ENCODE data around the gene NGLY1. TPM values are rescaled to one million over a fixed set of nuclear protein-coding genes. Genes with fewer than 3 reads are reported as not detected.

Gene NGLY1
- total and polyA plus RNA-seq, 2 donors (not counting 1 experiment from before 2014, with no cell fraction given): 11.6 to 34.0 TPM

DNA sequence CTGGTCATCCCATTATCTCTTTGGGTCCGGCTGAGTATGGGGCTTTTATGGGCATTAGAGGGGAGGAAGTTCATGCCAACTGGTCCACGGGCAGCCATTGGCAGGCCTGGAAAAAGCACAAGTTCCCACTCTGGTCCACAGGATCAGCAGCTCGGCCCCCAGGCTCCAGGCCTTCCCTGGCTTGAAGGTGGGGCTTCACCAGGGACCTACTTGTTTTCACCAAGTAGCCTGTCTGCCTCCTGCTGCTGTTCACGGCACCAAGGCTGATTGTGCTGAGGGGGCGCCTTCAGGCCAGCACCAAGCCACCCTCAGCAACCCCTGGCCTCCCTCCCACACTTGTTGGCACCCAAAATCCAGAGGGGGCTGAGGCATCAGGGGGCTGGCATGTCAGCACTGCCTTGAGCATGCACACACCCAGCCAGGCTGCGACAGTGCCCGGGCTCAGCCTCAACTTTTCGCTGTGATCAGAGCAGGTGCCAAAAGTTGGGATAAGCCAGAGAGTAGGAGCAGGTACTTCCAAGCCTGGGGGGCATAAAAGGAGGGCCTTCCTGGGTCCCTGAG is 109.4 kb downstream of the NGLY1 start:
- no peaks in the 10 kb centered on the region for H3K9me3 ChIP-seq (ENCODE audit: control insufficient read depth, insufficient read depth, low read depth, low read length)
- H3K4me2 ChIP-seq (ENCODE audit: extremely low read depth, insufficient read depth, low read length): no peak overlapping the region
- no peak for DNase-seq (ENCODE audit: low read depth in 2 of 2)
- TF ChIP-seq, protein P1, sequence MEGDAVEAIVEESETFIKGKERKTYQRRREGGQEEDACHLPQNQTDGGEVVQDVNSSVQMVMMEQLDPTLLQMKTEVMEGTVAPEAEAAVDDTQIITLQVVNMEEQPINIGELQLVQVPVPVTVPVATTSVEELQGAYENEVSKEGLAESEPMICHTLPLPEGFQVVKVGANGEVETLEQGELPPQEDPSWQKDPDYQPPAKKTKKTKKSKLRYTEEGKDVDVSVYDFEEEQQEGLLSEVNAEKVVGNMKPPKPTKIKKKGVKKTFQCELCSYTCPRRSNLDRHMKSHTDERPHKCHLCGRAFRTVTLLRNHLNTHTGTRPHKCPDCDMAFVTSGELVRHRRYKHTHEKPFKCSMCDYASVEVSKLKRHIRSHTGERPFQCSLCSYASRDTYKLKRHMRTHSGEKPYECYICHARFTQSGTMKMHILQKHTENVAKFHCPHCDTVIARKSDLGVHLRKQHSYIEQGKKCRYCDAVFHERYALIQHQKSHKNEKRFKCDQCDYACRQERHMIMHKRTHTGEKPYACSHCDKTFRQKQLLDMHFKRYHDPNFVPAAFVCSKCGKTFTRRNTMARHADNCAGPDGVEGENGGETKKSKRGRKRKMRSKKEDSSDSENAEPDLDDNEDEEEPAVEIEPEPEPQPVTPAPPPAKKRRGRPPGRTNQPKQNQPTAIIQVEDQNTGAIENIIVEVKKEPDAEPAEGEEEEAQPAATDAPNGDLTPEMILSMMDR (conservative IDR thresholded peaks at IDR 0.05 in 1 of 2, IDR thresholded peaks at IDR 0.05 in 1 of 2; ENCODE audit: low read depth in 1 of 2, low read length in 2 of 2): no peak
- TF ChIP-seq EZH2 (IDR thresholded peaks at IDR 0.05; ENCODE audit: low read length, missing control alignments): no peak
- no peak overlapping the region for H3K4me3 ChIP-seq (replicated peaks in 1 of 4; ENCODE audit: control extremely low read depth in 1 of 4, insufficient read depth in 1 of 4, low read depth in 3 of 4, low read length in 4 of 4)
- no peak overlapping the region for H2AFZ ChIP-seq (ENCODE audit: low read length)
- H3K9ac ChIP-seq (ENCODE audit: insufficient read depth, low read length): no peak overlapping the region
- H3K27ac ChIP-seq (ENCODE audit: insufficient read depth, low read length): no peak overlapping the region
- no peaks in the 10 kb centered on the region for H3K4me1 ChIP-seq (ENCODE audit: control insufficient read depth, extremely low read depth, insufficient read depth, low read length)
- H3K79me2 ChIP-seq (ENCODE audit: control insufficient read depth, insufficient read depth, low read length): no peaks in the 10 kb centered on the region
- H3K36me3 ChIP-seq (ENCODE audit: control insufficient read depth, insufficient read depth, low read length): no peaks in the 10 kb centered on the region
- H4K20me1 ChIP-seq (ENCODE audit: control insufficient read depth, extremely low read depth, insufficient read depth, low read length): no peaks in the 10 kb centered on the region
- no peaks in the 10 kb centered on the region for H3K27me3 ChIP-seq (ENCODE audit: control insufficient read depth, insufficient read depth, low read length)

Other genes with a start within 250 kb of the NGLY1 start
- gene TOP2B, start 118.5 kb downstream of the NGLY1 start, total RNA-seq: 66.8 and 71.2 TPM in 2 replicates
- gene TOP2B, start 118.5 kb downstream of the NGLY1 start, polyA plus RNA-seq: 53.5 and 56.2 TPM in 2 replicates
- gene OXSM, start 6.6 kb upstream of the NGLY1 start, total RNA-seq: 9.5 and 9.9 TPM in 2 replicates
- 9.6 and 14.9 TPM in 2 replicates for gene OXSM, start 6.6 kb upstream of the NGLY1 start, polyA plus RNA-seq

Data from fibroblast of lung (primary cell).